OCI-LY1 (cell line): ENCODE results near the gene SLC35A5.

Source experiments
- H2AFZ ChIP-seq: fragments of 200-600 bp; sonication (generic), shearing (Covaris generic); 2 replicates; pipeline ENCODE4 v1.6.0; 2014; ENCODE audit warnings: antibody characterized with exemption, mild to moderate bottlenecking, low read length
- H3F3A ChIP-seq: fragments of 200-600 bp; sonication (generic), shearing (Covaris generic); 2 replicates; pipeline ENCODE4 v1.6.0; 2014; ENCODE audit warnings: mild to moderate bottlenecking, antibody characterized with exemption, low read length, moderate library complexity; ENCODE audit not compliant: insufficient read depth
- H3K27ac ChIP-seq: fragments of 200-600 bp; sonication (generic); 2 replicates; pipeline ENCODE4 v1.5.1; 2014; ENCODE audit warnings: low read length, mixed run types, mild to moderate bottlenecking, low read depth; ENCODE audit not compliant: poor library complexity, severe bottlenecking
- H3K27me3 ChIP-seq: fragments of 200-600 bp; sonication (generic); 2 replicates; pipeline ENCODE4 v1.6.0; 2014; ENCODE audit warnings: antibody characterized with exemption, mild to moderate bottlenecking, low read length, moderate library complexity; ENCODE audit not compliant: insufficient read depth
- H3K36me3 ChIP-seq: fragments of 200-600 bp; sonication (generic); 2 replicates; pipeline ENCODE4 v1.6.1; 2014; ENCODE audit warnings: mild to moderate bottlenecking, antibody characterized with exemption, low read length, moderate library complexity, mixed read lengths; ENCODE audit not compliant: insufficient read depth
- H3K4me1 ChIP-seq: fragments of 200-600 bp; sonication (generic); 2 replicates; pipeline ENCODE4 v1.5.1; 2014; ENCODE audit warnings: mild to moderate bottlenecking, low read length, moderate library complexity; ENCODE audit not compliant: insufficient read depth, severe bottlenecking
- H3K4me2 ChIP-seq: fragments of 200-600 bp; sonication (generic), shearing (Covaris generic); 2 replicates; pipeline ENCODE4 v1.6.1; 2014; ENCODE audit warnings: low read length
- H3K4me3 ChIP-seq: fragments of 200-600 bp; sonication (generic); 2 replicates; pipeline ENCODE4 v1.5.1; 2014; ENCODE audit warnings: low read length, low read depth, mild to moderate bottlenecking, mixed read lengths; ENCODE audit not compliant: poor library complexity, severe bottlenecking
- H3K79me2 ChIP-seq: fragments of 200-600 bp; shearing (Covaris generic); 2 replicates; pipeline ENCODE4 v1.6.1; 2016; ENCODE audit warnings: mixed run types, low read length, mixed read lengths; ENCODE audit not compliant: insufficient read depth
- H3K9ac ChIP-seq: fragments of 200-600 bp; sonication (generic), shearing (Covaris generic); 2 replicates; pipeline ENCODE4 v1.6.1; 2014; ENCODE audit warnings: mild to moderate bottlenecking, low read length, mixed read lengths
- H3K9me2 ChIP-seq: fragments of 200-600 bp; sonication (generic), shearing (Covaris generic); 2 replicates; pipeline ENCODE4 v1.6.1; 2014; ENCODE audit warnings: low read depth, mild to moderate bottlenecking, low read length, mixed read lengths
- H3K9me3 ChIP-seq: fragments of 200-600 bp; shearing (Covaris generic); 2 replicates; pipeline ENCODE4 v1.6.1; 2014; ENCODE audit warnings: low read length, mixed read lengths
- H4K20me1 ChIP-seq: fragments of 200-600 bp; sonication (generic), shearing (Covaris generic); 2 replicates; pipeline ENCODE4 v1.6.0; 2016; ENCODE audit warnings: mild to moderate bottlenecking, low read length; ENCODE audit not compliant: insufficient read depth
- CTCF ChIP-seq: fragments of 200-600 bp; sonication (generic), shearing (Covaris generic); IDR thresholded peaks from 2 replicates; pipeline ENCODE4 v1.5.1; 2017; ENCODE audit warnings: mild to moderate bottlenecking, antibody characterized with exemption, low read length, moderate library complexity, mixed read lengths
- EZH2 ChIP-seq: fragments of 200-600 bp; sonication (generic), shearing (Covaris generic); IDR thresholded peaks from 2 replicates; pipeline ENCODE4 v1.8.0; 2017; ENCODE audit warnings: borderline replicate concordance, mixed run types, mild to moderate bottlenecking, antibody characterized with exemption, low read length, moderate library complexity, mixed read lengths

Gene SLC35A5

DNA sequence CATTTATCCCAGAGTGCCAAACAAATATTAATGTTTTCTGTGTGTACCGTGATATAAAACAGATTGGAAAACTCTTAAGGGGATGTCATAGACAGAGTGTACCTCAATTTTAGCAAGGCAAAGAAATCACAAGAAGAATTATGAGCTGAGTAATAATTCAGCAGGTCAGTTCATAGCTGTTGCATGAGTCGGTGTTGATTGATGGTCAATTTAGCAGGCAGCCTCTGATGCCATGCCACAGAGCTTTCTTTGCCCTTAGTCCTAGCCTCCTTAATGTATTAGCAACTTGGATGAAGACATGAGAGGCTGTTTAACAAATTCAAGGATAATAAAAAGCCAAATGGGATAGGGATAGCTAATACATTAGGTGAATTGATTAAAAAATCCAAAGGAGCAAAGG lies 6.8 kb downstream of the SLC35A5 start:
- H2AFZ ChIP-seq: no peak overlapping the region
- H3K4me3 ChIP-seq: no peak overlapping the region
- H3K4me1 ChIP-seq: peaks cover 5% of the 10 kb centered on the region
- no peak overlapping the region for H3K27ac ChIP-seq
- H3K9ac ChIP-seq: no peak overlapping the region
- H4K20me1 ChIP-seq: no peaks in the 10 kb centered on the region
- no peaks in the 10 kb centered on the region for H3K79me2 ChIP-seq
- H3F3A ChIP-seq: no peaks in the 10 kb centered on the region
- no peak overlapping the region for H3K4me2 ChIP-seq
- no peaks in the 10 kb centered on the region for H3K27me3 ChIP-seq
- no peaks in the 10 kb centered on the region for H3K9me2 ChIP-seq
- TF ChIP-seq EZH2: no peak
- TF ChIP-seq CTCF: no peak
- no peaks in the 10 kb centered on the region for H3K9me3 ChIP-seq
- H3K36me3 ChIP-seq: peaks cover 35% of the 10 kb centered on the region

- H3K36me3 ChIP-seq: peaks cover 41% of the 10 kb centered on the region
Measured at GRCh38 chr3:112569265-112569664, 7.4 kb downstream of the SLC35A5 start.

DNA sequence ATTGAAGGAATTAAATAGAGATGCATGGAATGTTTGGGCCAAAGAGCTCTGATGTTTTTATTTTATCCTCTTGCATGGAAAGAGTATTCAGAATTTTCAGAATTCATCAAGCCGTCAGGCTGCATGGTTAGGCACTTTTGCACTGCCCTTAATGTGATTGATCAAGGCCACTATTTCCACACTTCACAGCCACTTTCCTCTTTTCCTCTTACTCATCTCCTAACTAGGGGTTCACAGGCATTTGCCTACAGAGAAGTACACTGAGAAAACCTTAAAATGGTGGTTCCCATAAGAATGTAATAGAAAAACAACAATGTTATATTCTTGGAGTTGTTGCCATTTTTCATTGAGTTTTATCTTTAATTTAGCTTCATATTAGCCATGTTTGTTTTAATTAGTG lies 10.9 kb downstream of the SLC35A5 start:
- Histone ChIP-seq H3K9me2 (no peaks in the 10 kb centered on the region), H2AFZ (no peak overlapping the region), H3K79me2 (no peaks in the 10 kb centered on the region), H3K27ac (no peak overlapping the region), H4K20me1 (no peaks in the 10 kb centered on the region), H3K9ac (no peak overlapping the region), H3K27me3 (no peaks in the 10 kb centered on the region), H3K9me3 (no peaks in the 10 kb centered on the region), H3K4me2 (no peak overlapping the region), H3K36me3 (peaks cover 44% of the 10 kb centered on the region), H3K4me1 (no peaks in the 10 kb centered on the region), H3K4me3 (no peak overlapping the region), H3F3A (no peaks in the 10 kb centered on the region)
- TF ChIP-seq EZH2: no peak
- no peak for TF ChIP-seq CTCF

More at GRCh38 chr3:112569265-112569664, 7.4 kb downstream of the SLC35A5 start:
- Histone ChIP-seq H3K9ac (no peak overlapping the region), H3K9me3 (no peaks in the 10 kb centered on the region), H3F3A (no peaks in the 10 kb centered on the region), H3K4me1 (no peaks in the 10 kb centered on the region), H3K9me2 (no peaks in the 10 kb centered on the region), H4K20me1 (no peaks in the 10 kb centered on the region), H3K27me3 (no peaks in the 10 kb centered on the region), H3K27ac (no peak overlapping the region), H3K4me2 (no peak overlapping the region), H3K4me3 (no peak overlapping the region), H2AFZ (no peak overlapping the region), H3K79me2 (no peaks in the 10 kb centered on the region)
- no peak for TF ChIP-seq CTCF
- no peak for TF ChIP-seq EZH2
